Ureter (tissue), 1 donor: ENCODE results near the gene LIPC. TPM values are rescaled to one million over a fixed set of nuclear protein-coding genes. Genes with fewer than 3 reads are reported as not detected.

Experiments
- DNase-seq: peaks from one replicate; pipeline ENCODE4 v3.0.0-alpha.2; 2020; ENCODE audit warnings: low spot score
- total RNA-seq: library from RNA; stranded (reverse); gene quantifications from one replicate; pipeline ENCODE4 v1.2.4, GENCODE V29; 2023
- donor health status: DM: yes; HTN: yes; CAD: no.

LIPC gene
- total RNA-seq, 1 donor from 2014 or later: 10.5 TPM

- DNase-seq: no peak
Observed at GRCh38 chr15:58475573-58476524, 44.1 kb downstream of the LIPC start.

- no peak for DNase-seq
Observed at GRCh38 chr15:58476525-58477162, 44.9 kb downstream of the LIPC start.

- no peak for DNase-seq
Observed at GRCh38 chr15:58477170-58477569, 45.4 kb downstream of the LIPC start.

- DNase-seq: no peak
Observed at GRCh38 chr15:58478035-58478434, 46.2 kb downstream of the LIPC start.

- no peak for DNase-seq
Observed at GRCh38 chr15:58478579-58478978, 46.8 kb downstream of the LIPC start.

GRCh38 chr15:58479941-58480340 lies 48.1 kb downstream of the LIPC start:
- no peak for DNase-seq

GRCh38 chr15:58483376-58483775 lies 51.6 kb downstream of the LIPC start:
- DNase-seq: no peak

GRCh38 chr15:58484791-58485600 lies 53.2 kb downstream of the LIPC start:
- DNase-seq: no peak

GRCh38 chr15:58486062-58486461 lies 54.3 kb downstream of the LIPC start:
- DNase-seq: no peak

GRCh38 chr15:58486564-58486963 lies 54.8 kb downstream of the LIPC start:
- DNase-seq: peak; percentile 64

GRCh38 chr15:58487041-58487723 lies 55.4 kb downstream of the LIPC start:
- no peak for DNase-seq

GRCh38 chr15:58487724-58488120 lies 55.9 kb downstream of the LIPC start:
- DNase-seq: no peak

GRCh38 chr15:58489289-58490085 lies 57.7 kb downstream of the LIPC start:
- no peak for DNase-seq

GRCh38 chr15:58490086-58490887 lies 58.5 kb downstream of the LIPC start:
- peak; percentile 73 for DNase-seq

- DNase-seq: no peak
Observed at GRCh38 chr15:58490888-58491473, 59.2 kb downstream of the LIPC start.

GRCh38 chr15:58491499-58492202 lies 59.9 kb downstream of the LIPC start:
- DNase-seq: no peak

GRCh38 chr15:58492661-58493397 lies 61.0 kb downstream of the LIPC start:
- DNase-seq: no peak

GRCh38 chr15:58494567-58494966 lies 62.8 kb downstream of the LIPC start:
- no peak for DNase-seq
